Keratinocyte (primary cell): ENCODE measurements around the gene OR52B6.

Source experiments
- CTCF ChIP-seq, 3 experiments: IDR thresholded peaks in 1 of 3; conservative IDR thresholded peaks in 1 of 3; optimal IDR thresholded peaks in 1 of 3; 2 replicates in 2 of 3; 3 replicates in 1 of 3; pipeline versions ENCODE3 to v1.5.1; 2011; ENCODE audit warnings: low read length in 3 of 3, mild to moderate bottlenecking in 3 of 3, moderate library complexity in 2 of 3, control low read depth in 1 of 3, inconsistent platforms in 1 of 3; ENCODE audit not compliant: insufficient read depth in 2 of 3; ENCODE audit errors: extremely low read depth in 1 of 3
- EZH2 ChIP-seq: IDR thresholded peaks from one replicate; pipeline ENCODE4 v1.6.1; 2012; ENCODE audit warnings: inconsistent platforms, mild to moderate bottlenecking, low read length, moderate library complexity

- TF ChIP-seq CTCF (optimal IDR thresholded peaks at IDR 0.05 in 1 of 3, IDR thresholded peaks at IDR 0.05 in 1 of 3, conservative IDR thresholded peaks at IDR 0.05 in 1 of 3; ENCODE audit: extremely low read depth in 1 of 3, insufficient read depth in 2 of 3, low read length in 3 of 3) (no peak), EZH2 (no peak)
These were observed 22.6 kb downstream of the OR52B6 start for GRCh38 chr11:5603326-5603725.
